DND-41 (cell line): ENCODE data around the gene TP53BP1.

Experiments used
- EZH2 ChIP-seq: IDR thresholded peaks from 3 replicates; pipeline ENCODE4 v1.6.1; 2012; ENCODE audit warnings: borderline replicate concordance, low read depth, mild to moderate bottlenecking, moderate library complexity, low read length, inconsistent platforms; ENCODE audit not compliant: severe bottlenecking
- TF ChIP-seq, protein P1 (sequence below): IDR thresholded peaks from 2 replicates; pipeline ENCODE4 v1.5.1; 2012; ENCODE audit warnings: borderline replicate concordance, low read length, moderate library complexity, mild to moderate bottlenecking; ENCODE audit not compliant: poor library complexity, severe bottlenecking; ENCODE audit errors: extremely low read depth

GRCh38 chr15:43528542-43529007 is 35.6 kb upstream of the TP53BP1 start:
- TF ChIP-seq, protein P1, sequence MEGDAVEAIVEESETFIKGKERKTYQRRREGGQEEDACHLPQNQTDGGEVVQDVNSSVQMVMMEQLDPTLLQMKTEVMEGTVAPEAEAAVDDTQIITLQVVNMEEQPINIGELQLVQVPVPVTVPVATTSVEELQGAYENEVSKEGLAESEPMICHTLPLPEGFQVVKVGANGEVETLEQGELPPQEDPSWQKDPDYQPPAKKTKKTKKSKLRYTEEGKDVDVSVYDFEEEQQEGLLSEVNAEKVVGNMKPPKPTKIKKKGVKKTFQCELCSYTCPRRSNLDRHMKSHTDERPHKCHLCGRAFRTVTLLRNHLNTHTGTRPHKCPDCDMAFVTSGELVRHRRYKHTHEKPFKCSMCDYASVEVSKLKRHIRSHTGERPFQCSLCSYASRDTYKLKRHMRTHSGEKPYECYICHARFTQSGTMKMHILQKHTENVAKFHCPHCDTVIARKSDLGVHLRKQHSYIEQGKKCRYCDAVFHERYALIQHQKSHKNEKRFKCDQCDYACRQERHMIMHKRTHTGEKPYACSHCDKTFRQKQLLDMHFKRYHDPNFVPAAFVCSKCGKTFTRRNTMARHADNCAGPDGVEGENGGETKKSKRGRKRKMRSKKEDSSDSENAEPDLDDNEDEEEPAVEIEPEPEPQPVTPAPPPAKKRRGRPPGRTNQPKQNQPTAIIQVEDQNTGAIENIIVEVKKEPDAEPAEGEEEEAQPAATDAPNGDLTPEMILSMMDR: no peak
- no peak for TF ChIP-seq EZH2
